ENCODE measurements around the gene NCBP3. TPM values are rescaled to one million over a fixed set of nuclear protein-coding genes. Genes with fewer than 3 reads are reported as not detected.

The NCBP3 gene
- total RNA-seq, 1 donor from 2014 or later: 57.2 TPM

DNA sequence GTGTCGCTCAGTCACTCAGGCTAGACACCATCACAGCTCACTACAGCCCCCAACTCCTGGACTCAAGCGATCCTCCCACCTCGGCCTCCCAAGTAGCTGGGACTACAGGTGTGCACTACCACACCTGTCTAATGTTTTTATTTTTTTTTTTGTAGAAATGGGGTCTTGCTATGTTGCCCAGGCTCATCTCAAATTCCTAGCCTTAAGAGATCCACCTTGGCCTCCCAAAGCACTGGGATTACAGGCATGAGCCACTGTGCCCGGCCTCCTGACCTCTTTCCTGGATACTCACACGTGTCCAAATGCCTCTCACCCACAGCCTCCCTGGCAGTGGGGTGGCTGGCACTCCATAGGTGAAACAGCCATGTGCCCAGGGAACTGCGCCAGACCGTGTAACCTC, 29.3 kb upstream of the NCBP3 start:
- no peaks in the 10 kb centered on the region for H3K27me3 Mint-ChIP-seq (ENCODE audit: low read depth)
- H3K4me1 Mint-ChIP-seq (ENCODE audit: low read depth): peaks cover 6% of the 10 kb centered on the region
- no peak overlapping the region for H3K4me3 Mint-ChIP-seq (ENCODE audit: low read depth)
- no peaks in the 10 kb centered on the region for H3K9me3 Mint-ChIP-seq
- no peak overlapping the region for H3K27ac Mint-ChIP-seq
- peaks cover 9% of the 10 kb centered on the region for H3K36me3 Mint-ChIP-seq (ENCODE audit: low read depth)
- intact Hi-C loops (cut with micrococcal nuclease): no loop called here
- DNase-seq (ENCODE audit: low spot score): no peak

DNA sequence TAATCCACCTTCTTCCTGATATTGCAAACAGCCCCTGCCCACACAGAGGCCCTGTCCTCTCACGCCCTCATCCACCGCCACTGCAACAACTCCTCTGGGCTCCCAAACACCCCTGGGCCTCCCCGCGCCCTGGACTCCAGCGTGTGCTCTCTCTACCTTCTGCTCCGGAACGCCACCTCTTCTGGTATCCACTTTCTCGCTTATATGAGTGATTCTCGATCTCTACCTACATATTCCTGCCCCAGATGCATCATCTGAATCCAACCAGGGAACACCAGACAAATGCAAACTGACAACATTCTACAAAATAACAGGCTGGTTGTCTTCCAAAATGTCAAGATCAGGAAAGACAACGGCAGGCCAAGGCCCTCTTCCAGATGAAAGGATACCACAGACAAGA, 27.8 kb upstream of the NCBP3 start:
- Mint-ChIP-seq H3K9me3 (no peaks in the 10 kb centered on the region), H3K4me1 (ENCODE audit: low read depth) (peaks cover 6% of the 10 kb centered on the region), H3K36me3 (ENCODE audit: low read depth) (peaks cover 9% of the 10 kb centered on the region), H3K4me3 (ENCODE audit: low read depth) (no peak overlapping the region), H3K27me3 (ENCODE audit: low read depth) (no peaks in the 10 kb centered on the region), H3K27ac (no peak overlapping the region)
- no peak for DNase-seq (ENCODE audit: low spot score)
- intact Hi-C loops (cut with micrococcal nuclease): no loop called here

DNA sequence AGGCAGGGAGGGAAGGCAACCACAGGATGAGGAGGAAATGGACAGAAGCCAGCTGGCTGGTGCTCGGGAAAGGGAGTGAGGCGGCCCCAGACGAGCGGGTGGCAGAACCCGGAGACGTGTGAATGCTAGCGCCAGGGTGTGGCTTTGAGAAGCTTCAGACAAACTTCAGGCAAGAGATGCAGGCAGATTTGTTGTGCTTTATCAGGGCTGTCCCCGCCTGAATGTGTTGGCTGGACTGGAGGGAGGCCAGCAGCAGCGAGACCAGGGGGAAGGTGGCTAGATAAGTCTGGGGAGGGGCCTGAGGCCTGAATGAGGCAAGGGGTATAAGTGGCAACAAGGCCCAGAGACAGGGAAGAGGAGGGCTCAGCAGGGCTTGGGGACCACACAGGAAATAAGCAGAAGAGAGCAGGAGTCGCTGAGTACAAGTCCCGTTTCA, 24.8 kb upstream of the NCBP3 start:
- no peaks in the 10 kb centered on the region for H3K27me3 Mint-ChIP-seq (ENCODE audit: low read depth)
- DNase-seq (ENCODE audit: low spot score): no peak
- peak overlapping the region; percentile 82 for H3K27ac Mint-ChIP-seq
- intact Hi-C loops (cut with micrococcal nuclease): no loop called here
- H3K9me3 Mint-ChIP-seq: no peaks in the 10 kb centered on the region
- H3K4me1 Mint-ChIP-seq (ENCODE audit: low read depth): peaks cover 6% of the 10 kb centered on the region
- peaks cover 9% of the 10 kb centered on the region for H3K36me3 Mint-ChIP-seq (ENCODE audit: low read depth)
- peak overlapping the region; percentile 42 for H3K4me3 Mint-ChIP-seq (ENCODE audit: low read depth)

DNA sequence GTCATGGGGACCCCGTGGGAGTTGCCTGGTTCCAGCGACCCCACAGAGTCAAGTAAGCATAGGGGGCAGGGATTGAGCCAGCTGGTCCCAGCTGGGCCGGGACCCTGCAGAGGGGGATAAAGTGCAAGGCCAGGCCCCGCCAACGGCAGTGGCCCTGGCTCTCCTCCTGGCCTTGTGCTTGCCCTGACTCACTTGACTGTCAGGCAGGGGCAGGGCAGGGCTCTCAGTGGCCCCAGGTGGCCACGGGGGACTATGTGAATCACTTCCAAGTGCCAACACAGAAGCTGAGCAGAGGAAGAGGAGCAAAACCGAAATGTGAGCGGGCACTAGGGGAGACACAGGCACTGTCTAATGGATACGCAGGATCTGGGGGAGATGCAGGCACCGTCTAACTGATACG, 21.6 kb upstream of the NCBP3 start:
- Mint-ChIP-seq H3K4me3 (ENCODE audit: low read depth) (no peak overlapping the region), H3K9me3 (no peaks in the 10 kb centered on the region), H3K27ac (no peak overlapping the region), H3K36me3 (ENCODE audit: low read depth) (peaks cover 5% of the 10 kb centered on the region), H3K27me3 (ENCODE audit: low read depth) (no peaks in the 10 kb centered on the region), H3K4me1 (ENCODE audit: low read depth) (peaks cover 6% of the 10 kb centered on the region)
- DNase-seq (ENCODE audit: low spot score): no peak
- intact Hi-C loops (cut with micrococcal nuclease): no loop called here

DNA sequence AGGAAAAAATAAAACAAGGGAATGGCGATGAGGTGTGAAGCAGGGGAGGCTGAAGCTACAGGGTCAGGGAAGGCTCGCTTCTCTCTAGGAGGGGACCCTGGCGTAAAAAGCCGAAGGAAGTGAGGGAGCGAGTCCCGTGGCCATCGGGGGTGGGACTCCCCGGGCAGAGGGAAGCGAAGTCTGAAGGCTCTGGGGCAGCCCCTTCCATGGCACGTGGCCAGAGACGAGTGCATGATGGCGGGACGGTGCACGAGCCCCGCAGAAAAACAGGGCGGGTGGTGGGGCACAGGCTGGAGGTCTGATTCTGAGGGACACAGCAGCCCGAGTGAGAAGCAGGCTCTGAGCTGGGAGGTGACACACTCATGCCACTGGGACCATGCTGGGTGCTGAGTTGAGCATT, 21.1 kb upstream of the NCBP3 start:
- intact Hi-C loops (cut with micrococcal nuclease): no loop called here
- no peaks in the 10 kb centered on the region for H3K27me3 Mint-ChIP-seq (ENCODE audit: low read depth)
- peaks cover 5% of the 10 kb centered on the region for H3K36me3 Mint-ChIP-seq (ENCODE audit: low read depth)
- no peak for DNase-seq (ENCODE audit: low spot score)
- H3K27ac Mint-ChIP-seq: no peak overlapping the region
- H3K9me3 Mint-ChIP-seq: no peaks in the 10 kb centered on the region
- H3K4me3 Mint-ChIP-seq (ENCODE audit: low read depth): no peak overlapping the region
- H3K4me1 Mint-ChIP-seq (ENCODE audit: low read depth): peaks cover 6% of the 10 kb centered on the region

DNA sequence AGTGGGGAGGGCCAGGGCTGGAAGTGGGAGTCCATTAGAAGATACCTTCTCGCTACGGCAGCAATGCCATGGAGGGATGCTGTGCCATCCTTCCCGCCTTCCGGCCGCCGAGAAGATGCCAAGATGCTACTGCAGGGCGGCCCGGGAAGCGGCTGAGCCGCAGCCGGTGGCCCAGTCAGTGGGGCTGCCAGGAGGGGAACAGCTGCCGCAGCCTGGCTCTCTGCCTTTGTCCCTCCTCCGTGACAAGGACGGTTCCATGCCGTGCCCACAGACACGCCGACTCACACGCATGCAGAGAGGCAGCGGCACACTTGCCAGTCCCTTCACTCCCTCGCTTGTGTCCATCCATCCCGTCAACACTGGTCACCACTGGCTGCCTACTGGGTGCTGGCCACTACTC, 20.2 kb upstream of the NCBP3 start:
- Mint-ChIP-seq H3K27me3 (ENCODE audit: low read depth) (no peaks in the 10 kb centered on the region), H3K36me3 (ENCODE audit: low read depth) (peaks cover 5% of the 10 kb centered on the region), H3K27ac (no peak overlapping the region), H3K4me3 (ENCODE audit: low read depth) (no peak overlapping the region), H3K9me3 (no peaks in the 10 kb centered on the region), H3K4me1 (ENCODE audit: low read depth) (peaks cover 6% of the 10 kb centered on the region)
- intact Hi-C loops (cut with micrococcal nuclease): no loop called here
- DNase-seq (ENCODE audit: low spot score): no peak

DNA sequence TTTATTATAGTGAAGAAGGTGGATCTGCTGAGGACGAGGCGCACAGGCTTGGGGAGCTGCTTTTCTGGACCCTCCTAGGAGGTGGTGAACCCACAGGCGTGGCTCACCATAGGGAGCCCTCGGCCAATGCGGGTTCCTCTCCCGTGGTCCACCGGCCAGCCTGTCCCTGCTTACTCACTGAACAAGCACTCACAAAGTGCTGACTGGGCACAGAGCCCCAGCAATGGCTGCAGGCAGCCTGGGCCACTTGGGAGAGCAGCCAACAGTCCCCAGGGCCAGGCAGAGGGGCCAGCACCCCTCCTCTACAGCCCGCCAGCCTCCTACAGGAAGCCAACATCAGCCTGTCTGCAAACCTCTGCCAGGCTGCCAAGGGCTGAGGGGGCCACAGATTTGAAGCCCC, 19.1 kb upstream of the NCBP3 start:
- Mint-ChIP-seq H3K4me1 (ENCODE audit: low read depth) (no peaks in the 10 kb centered on the region), H3K27ac (no peak overlapping the region), H3K9me3 (no peaks in the 10 kb centered on the region), H3K4me3 (ENCODE audit: low read depth) (no peak overlapping the region), H3K27me3 (ENCODE audit: low read depth) (no peaks in the 10 kb centered on the region), H3K36me3 (ENCODE audit: low read depth) (no peaks in the 10 kb centered on the region)
- no peak for DNase-seq (ENCODE audit: low spot score)
- intact Hi-C loops (cut with micrococcal nuclease): no loop called here

DNA sequence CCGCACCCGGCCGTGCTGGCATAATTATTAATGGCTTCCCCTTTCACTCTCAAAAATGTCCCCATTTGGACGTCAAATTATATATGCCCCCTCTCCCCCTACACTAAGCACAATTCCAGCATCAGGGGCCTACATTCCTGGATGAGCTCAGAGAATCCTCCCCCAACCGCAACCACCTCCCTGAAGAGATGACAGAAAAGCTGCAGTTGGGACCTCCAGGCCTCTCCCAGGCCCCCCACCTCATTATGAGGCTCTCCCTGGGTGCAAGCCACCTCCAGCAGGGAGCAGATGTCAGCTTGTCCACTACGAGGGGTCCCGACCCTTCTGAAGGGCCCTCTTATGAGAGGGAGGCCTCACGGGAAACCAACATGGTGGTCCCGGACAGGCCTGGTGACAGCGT, 18.5 kb upstream of the NCBP3 start:
- no peaks in the 10 kb centered on the region for H3K36me3 Mint-ChIP-seq (ENCODE audit: low read depth)
- no peak for DNase-seq (ENCODE audit: low spot score)
- no peak overlapping the region for H3K27ac Mint-ChIP-seq
- intact Hi-C loops (cut with micrococcal nuclease): no loop called here
- no peaks in the 10 kb centered on the region for H3K9me3 Mint-ChIP-seq
- H3K4me3 Mint-ChIP-seq (ENCODE audit: low read depth): no peak overlapping the region
- no peaks in the 10 kb centered on the region for H3K27me3 Mint-ChIP-seq (ENCODE audit: low read depth)
- H3K4me1 Mint-ChIP-seq (ENCODE audit: low read depth): no peaks in the 10 kb centered on the region

DNA sequence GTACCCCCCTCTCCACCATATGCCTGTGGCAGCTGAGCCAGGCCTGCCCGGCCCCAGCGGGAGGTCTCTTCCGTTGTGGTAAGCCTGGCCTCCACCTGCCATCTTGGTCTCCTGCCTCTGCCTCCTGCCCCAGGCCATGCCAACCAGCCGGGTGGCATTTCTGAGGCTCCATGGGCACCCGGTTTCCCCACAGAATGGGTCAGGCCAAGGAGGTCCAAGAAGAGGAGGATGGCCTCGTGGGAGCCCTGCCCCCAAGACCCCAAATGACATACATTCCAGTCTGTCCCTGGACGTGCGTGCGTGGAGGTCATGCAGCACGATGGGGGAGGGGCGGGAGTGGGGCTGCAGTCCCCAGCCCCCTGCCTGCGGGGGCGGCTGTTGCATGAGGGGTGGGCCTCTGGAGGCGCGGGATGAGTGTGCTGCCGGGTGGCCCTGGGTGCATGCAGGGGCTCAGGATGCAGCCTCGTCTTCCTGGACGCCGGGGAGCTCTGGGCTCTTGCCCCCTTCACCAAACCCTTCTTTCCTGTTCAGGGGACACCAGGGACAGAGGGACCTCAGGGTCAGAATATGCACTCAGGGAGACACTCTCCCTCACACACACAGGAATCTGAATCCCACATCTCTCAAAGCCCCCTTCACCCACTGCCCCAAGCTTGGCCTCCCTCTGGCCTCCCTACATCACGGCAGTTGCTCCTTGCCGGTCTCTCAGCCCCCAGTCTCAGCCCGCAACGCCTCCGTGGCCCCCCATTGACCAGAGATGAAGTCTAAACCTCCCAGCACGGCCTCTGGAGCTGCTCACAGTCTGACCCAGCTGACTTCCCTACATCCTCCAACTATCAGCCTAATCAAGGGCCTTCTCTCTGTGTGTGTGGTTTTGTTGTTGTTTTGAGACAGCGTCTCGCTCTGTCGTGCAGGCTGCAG, 16.0 kb upstream of the NCBP3 start:
- DNase-seq (ENCODE audit: low spot score): no peak
- Mint-ChIP-seq H3K4me1 (ENCODE audit: low read depth) (no peaks in the 10 kb centered on the region), H3K27ac (no peak overlapping the region), H3K36me3 (ENCODE audit: low read depth) (no peaks in the 10 kb centered on the region), H3K4me3 (ENCODE audit: low read depth) (no peak overlapping the region), H3K9me3 (no peaks in the 10 kb centered on the region), H3K27me3 (ENCODE audit: low read depth) (no peaks in the 10 kb centered on the region)
- intact Hi-C loops (cut with micrococcal nuclease): loop anchor here (2.0 kb wide), 1 partner anchor 143 kb away; no protein-coding TSS in a partner anchor

DNA sequence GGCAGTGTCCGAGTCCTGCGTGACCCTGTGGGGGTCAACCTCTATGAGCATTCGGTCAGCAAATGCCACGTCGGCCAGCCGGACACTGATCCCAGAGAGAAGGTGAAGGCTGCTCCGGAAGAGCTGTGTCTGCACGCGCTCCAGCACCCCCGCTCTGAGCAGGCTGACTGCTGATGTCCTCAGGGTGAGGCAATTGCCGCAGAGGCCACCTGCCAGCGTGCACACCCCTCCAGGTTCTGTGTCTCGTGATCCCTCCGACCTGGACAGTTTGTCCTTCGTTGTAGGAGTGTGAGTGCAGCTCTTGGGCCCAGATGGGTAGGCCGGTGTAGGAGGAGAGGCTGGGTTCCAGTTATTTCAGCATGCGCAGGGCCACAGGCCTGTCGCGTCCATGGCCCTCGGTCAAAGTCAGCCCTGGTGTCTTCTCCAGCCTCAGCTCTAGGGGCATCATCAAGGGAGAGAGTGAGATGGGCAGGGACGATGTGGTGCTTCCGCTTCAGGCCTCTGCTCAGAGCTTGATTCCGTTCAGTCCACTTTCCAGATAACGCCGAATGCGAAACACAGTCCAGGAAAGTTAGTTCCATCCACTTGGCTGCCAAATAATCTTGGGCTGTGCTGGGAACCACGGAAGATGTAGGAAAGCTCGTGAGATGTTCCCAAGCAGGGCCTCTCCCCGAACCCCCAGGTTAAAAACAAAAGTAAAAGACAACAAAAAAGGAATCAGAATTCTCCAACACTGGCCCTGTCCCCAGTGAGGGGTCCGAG, 15.1 kb upstream of the NCBP3 start:
- intact Hi-C loops (cut with micrococcal nuclease): no loop called here
- no peak overlapping the region for H3K27ac Mint-ChIP-seq
- no peak overlapping the region for H3K4me3 Mint-ChIP-seq (ENCODE audit: low read depth)
- no peaks in the 10 kb centered on the region for H3K9me3 Mint-ChIP-seq
- no peaks in the 10 kb centered on the region for H3K27me3 Mint-ChIP-seq (ENCODE audit: low read depth)
- no peaks in the 10 kb centered on the region for H3K4me1 Mint-ChIP-seq (ENCODE audit: low read depth)
- no peaks in the 10 kb centered on the region for H3K36me3 Mint-ChIP-seq (ENCODE audit: low read depth)
- no peak for DNase-seq (ENCODE audit: low spot score)

DNA sequence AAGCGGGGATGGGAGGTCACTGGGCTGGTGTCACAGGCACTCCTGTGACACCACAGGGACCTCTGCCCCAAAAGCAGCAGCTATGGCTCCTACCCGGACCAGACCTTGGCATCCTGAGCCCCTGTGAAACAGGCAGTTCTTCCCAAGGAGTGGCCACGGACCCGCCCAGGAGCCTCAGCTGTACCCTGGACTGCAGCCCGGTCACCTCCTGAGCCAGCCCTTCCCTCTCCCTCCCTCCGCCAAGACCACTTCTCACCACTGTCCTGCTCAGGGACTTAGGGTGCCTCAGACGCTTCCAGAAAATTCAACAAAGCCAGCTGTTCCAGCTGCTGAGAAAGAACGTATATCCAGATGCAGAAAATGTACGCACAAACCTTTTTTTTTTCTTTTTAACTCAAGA, 13.9 kb upstream of the NCBP3 start:
- Mint-ChIP-seq H3K4me3 (ENCODE audit: low read depth) (no peak overlapping the region), H3K9me3 (no peaks in the 10 kb centered on the region), H3K27me3 (ENCODE audit: low read depth) (no peaks in the 10 kb centered on the region), H3K36me3 (ENCODE audit: low read depth) (no peaks in the 10 kb centered on the region), H3K4me1 (ENCODE audit: low read depth) (no peaks in the 10 kb centered on the region), H3K27ac (no peak overlapping the region)
- DNase-seq (ENCODE audit: low spot score): no peak
- intact Hi-C loops (cut with micrococcal nuclease): no loop called here

DNA sequence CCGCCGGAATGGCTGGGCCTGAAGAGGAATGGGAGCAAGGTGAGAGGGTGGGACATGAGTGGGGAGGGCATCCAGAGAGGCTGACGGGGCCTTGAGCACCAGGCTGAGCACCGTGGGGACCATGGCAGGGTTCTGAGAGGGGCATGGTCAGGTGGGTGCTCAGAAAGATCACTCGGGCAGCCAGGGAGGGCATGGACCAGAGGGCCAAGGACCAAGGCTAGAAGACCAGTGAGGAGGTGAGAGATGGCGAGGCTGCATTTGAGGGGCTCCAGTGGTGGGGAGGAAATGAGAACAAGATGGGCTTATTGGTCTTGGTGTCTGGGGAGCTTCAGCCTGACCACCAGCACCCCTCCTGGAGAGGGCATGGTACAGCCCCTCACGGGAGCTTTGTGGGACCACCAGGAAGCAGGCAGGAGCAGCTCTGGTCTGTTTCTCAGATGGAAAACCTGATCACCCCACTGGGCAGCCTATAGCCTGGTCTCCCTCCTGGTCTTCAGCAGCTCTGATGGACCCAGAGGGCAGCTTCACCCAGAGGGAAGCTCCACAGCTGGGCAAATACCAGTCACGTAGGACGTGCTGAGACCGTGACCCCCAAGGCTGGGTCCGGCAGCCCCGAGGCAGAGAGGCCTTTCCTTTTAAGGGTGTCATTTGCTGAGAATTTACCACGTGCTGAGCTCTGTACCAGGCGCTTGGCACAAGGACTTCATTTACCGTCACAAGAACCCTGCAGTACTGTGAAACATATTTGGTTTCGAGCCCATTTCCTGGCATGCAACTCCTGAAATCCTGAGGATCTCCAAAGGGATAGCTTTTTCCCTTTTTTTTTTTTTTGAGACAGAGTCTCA, 11.4 kb upstream of the NCBP3 start:
- no peak for DNase-seq (ENCODE audit: low spot score)
- Mint-ChIP-seq H3K36me3 (ENCODE audit: low read depth) (no peaks in the 10 kb centered on the region), H3K27ac (no peak overlapping the region), H3K4me3 (ENCODE audit: low read depth) (no peak overlapping the region), H3K4me1 (ENCODE audit: low read depth) (no peaks in the 10 kb centered on the region), H3K9me3 (no peaks in the 10 kb centered on the region), H3K27me3 (ENCODE audit: low read depth) (no peaks in the 10 kb centered on the region)
- intact Hi-C loops (cut with micrococcal nuclease): no loop called here
